HG03558 (cell line): ENCODE results near the gene ZNF774.
A peak's percentile ranks its signal among the peaks of the same experiment; 100 is the strongest.
"Not testable (repeated sequence)": the region's sequence is repeated elsewhere in the genome, so short reads cannot be mapped to it uniquely, and the experiment has no call there.

Source experiments
- ATAC-seq: cut with Tn5 transposase; IDR thresholded peaks from one replicate; pipeline ENCODE4 v1.9.1; 2021; ENCODE audit warnings: moderate number of reproducible peaks; ENCODE audit not compliant: unreplicated experiment; ENCODE audit errors: extremely low read depth

Gene ZNF774

GRCh38 chr15:90352107-90352893 lies at the start of gene ZNF774:
Gene ZNF774 (plus strand): TSS chr15:90352284. CDS start chr15:90354661, 2,377 bp downstream.
- ATAC-seq = peak; percentile 97

DNA sequence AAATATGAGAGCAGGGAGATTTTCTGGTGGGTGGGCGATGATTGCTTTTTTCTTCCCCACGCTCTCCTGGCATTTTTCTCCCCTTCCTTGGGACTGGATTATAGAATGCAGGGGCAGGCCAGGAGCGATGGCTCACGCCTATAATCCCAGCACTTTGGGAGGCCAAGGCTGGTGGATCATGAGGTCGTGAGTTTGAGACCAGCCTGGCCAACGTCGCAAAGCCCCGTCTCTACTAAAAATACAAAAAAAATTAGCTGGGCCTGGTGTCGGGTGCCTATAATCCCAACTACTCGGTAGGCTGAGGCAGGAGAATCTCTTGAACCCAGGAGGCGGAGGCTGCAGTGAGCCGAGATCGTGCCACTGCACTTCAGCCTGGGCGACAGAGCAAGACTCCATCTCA lies 46.7 kb upstream of the ZNF774 start:
- ATAC-seq = not testable (repeated sequence)

DNA sequence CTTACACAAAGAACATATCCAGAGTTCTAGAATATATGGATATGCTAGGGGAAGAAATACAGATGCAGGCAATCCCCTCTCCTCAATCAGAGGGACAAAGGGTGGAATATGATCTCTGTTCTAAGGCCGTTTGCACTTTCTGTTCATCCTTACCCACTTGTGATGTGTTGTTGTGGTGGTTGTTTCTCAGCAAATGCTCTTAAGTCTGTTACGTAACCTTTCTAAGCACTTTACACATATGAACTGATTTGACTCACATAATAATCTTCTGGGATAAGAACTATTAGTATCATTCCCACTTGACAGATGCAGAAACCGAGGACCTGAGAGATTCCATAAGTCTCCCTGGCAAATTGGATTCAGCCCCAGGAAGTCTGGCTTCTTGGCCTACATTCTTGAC lies 46.2 kb upstream of the ZNF774 start:
- ATAC-seq = no peak

DNA sequence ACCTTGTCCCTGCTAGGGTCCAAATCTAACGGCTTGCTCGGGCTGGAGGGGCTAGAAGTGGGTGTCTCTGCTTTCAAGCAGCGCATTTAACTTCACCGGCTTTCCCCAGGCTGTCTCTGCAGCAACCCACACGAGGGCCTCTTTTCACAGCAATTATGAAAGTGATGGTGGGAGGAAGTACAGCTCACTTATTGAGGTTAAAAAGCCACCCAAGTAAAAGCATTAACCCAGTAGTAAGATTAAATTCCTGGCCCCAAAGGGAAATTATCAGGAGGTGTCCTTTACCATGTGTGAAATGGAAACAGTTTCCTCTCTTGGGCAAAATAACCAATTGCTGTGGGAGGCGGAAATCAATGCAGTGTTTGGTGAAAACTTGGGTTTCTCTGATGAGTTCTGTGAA lies 45.5 kb upstream of the ZNF774 start:
- no peak for ATAC-seq

DNA sequence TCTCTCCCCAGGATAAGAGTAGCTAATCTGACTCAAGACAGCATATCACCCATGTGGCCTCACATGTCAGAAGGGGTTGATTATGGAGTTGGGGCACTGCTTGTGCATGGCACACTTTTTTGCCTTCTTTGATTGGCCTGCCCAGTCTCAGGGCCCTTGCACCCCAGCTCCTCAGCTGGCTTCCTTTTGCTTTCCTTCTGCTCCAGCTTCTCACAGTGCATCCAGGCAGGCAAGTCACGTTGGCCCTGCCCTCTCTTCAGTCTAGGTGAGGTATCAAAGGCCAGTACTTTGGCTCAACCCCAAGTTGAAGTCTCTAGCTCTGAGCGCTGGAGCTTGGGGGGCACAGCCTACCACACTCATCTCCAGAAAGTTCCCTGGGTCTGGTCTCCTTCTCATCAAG lies 44.4 kb upstream of the ZNF774 start:
- ATAC-seq = no peak

- no peak for ATAC-seq
Measured at GRCh38 chr15:90309020-90309419, 43.1 kb upstream of the ZNF774 start.

GRCh38 chr15:90315278-90315982 lies 36.7 kb upstream of the ZNF774 start:
- no peak for ATAC-seq

DNA sequence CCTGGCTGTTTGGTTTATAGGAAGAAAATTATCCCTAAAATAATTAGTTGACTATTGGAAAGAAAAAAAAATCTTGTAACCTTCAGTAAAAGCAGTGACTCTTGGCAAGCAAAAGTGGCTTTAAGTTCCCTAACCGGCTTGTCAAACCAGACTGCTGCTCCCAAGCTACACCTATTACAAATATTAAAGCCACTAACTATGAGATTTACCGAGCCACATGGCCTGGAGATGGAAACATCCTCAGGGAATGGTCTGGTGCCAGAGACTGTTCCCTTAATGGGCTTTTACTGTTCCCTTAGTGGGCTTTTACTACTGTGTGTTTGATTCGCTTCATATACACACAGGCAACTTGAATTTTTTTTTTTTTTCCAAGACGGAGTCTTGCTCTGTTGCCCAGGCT lies 35.9 kb upstream of the ZNF774 start:
- no peak for ATAC-seq

GRCh38 chr15:90318591-90318990 lies 33.5 kb upstream of the ZNF774 start:
- ATAC-seq = no peak

GRCh38 chr15:90320062-90320884 lies 31.8 kb upstream of the ZNF774 start:
- ATAC-seq = peak; percentile 62

GRCh38 chr15:90320885-90321278 lies 31.2 kb upstream of the ZNF774 start:
- ATAC-seq = no peak

GRCh38 chr15:90322538-90322937 lies 29.5 kb upstream of the ZNF774 start:
- ATAC-seq = no peak

- no peak for ATAC-seq
Measured at GRCh38 chr15:90325726-90326125, 26.4 kb upstream of the ZNF774 start.

DNA sequence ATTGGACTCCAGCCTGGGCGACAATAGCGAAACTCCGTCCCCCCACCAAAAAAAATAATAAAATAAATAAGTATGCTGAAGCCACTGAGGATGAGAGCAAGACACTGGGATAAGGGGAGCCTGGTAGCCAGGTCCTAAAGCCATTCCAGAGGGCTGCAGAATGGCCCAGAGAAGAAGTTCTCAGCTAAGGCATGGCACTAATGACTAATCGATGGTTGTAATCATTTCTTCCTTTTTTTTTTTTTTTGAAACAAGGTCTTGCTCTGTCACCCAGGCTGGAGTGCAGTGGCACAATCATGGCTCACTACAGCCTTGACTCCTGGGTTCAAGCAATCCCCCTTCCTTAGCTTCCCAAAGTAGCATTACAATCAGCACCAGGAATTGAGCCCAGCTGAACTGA lies 25.6 kb upstream of the ZNF774 start:
- ATAC-seq = no peak

- ATAC-seq = no peak
Measured at GRCh38 chr15:90327311-90327710, 24.8 kb upstream of the ZNF774 start.

GRCh38 chr15:90334304-90334731 lies 17.8 kb upstream of the ZNF774 start:
- no peak for ATAC-seq

DNA sequence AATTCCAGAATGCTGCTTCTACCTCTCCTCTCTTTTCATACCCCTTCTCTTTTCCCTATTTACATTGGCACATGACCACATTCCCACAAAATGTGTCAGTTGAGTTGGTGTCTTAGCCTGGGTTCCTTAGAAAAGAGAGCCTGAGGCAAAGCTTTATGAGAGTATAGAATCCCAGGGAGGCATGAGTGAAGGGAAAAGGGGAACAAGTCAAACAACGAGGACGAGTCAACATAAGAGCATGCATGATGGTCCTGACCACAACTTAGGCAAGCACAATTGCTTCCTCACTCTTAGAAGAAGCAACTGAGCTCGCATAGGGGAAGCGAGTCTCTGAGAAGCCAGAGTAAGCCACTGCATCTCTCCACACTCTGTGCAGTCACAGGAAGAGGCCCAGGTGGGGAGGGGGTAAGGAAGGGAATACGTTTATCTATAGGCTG lies 15.4 kb upstream of the ZNF774 start:
- no peak for ATAC-seq

- no peak for ATAC-seq
Measured at GRCh38 chr15:90337256-90337655, 14.8 kb upstream of the ZNF774 start.

GRCh38 chr15:90338532-90338931 lies 13.6 kb upstream of the ZNF774 start:
- ATAC-seq = no peak

GRCh38 chr15:90340345-90340744 lies 11.7 kb upstream of the ZNF774 start:
- ATAC-seq = no peak

- no peak for ATAC-seq
Measured at GRCh38 chr15:90343302-90343790, 8.7 kb upstream of the ZNF774 start.
